HEK293 (cell line): Measurements from ENCODE around the gene CHST5.

Experiments
- HOXD13 ChIP-seq: sonication (generic); formaldehyde crosslinking; IDR thresholded peaks from 2 replicates; pipeline ENCODE4 v1.8.0; 2022; ENCODE audit warnings: missing genetic modification reagents, borderline replicate concordance
- ZNF629 ChIP-seq: fragments of 450-650 bp; formaldehyde crosslinking; IDR thresholded peaks from 2 replicates; pipeline ENCODE4 v1.5.1; 2017; ENCODE audit warnings: missing biosample characterization, missing genetic modification characterization
- TF ChIP-seq, protein P1 (sequence below): fragments of 450-650 bp; formaldehyde crosslinking; IDR thresholded peaks from 2 replicates; pipeline ENCODE4 v1.5.1; 2016; ENCODE audit warnings: missing biosample characterization, missing genetic modification characterization
- TF ChIP-seq, protein P2 (sequence below): fragments of 450-650 bp; formaldehyde crosslinking; IDR thresholded peaks from 2 replicates; pipeline ENCODE4 v1.5.1; 2016; ENCODE audit warnings: missing biosample characterization, missing genetic modification characterization, low read depth

DNA sequence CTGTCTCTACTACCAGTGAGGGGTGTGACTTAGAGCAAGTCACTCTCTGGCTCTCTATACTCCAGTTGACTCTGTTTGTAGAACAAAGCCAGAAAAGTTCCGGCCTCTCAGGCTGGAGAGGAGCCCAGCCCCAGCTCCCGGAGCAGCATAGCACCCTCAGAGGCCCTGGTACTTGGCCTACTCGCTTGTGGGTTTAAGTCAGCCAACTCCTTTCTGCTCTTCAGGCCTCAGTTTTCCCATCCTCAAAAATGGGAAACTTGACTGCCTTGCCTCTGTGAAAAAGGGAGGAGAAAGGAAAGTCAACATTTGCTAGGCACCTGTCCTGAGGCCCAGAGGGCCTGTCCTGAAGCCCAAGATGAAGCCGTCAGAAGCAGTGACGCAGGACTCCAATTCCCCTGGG lies 41.7 kb downstream of the CHST5 start:
- TF ChIP-seq, protein P1, sequence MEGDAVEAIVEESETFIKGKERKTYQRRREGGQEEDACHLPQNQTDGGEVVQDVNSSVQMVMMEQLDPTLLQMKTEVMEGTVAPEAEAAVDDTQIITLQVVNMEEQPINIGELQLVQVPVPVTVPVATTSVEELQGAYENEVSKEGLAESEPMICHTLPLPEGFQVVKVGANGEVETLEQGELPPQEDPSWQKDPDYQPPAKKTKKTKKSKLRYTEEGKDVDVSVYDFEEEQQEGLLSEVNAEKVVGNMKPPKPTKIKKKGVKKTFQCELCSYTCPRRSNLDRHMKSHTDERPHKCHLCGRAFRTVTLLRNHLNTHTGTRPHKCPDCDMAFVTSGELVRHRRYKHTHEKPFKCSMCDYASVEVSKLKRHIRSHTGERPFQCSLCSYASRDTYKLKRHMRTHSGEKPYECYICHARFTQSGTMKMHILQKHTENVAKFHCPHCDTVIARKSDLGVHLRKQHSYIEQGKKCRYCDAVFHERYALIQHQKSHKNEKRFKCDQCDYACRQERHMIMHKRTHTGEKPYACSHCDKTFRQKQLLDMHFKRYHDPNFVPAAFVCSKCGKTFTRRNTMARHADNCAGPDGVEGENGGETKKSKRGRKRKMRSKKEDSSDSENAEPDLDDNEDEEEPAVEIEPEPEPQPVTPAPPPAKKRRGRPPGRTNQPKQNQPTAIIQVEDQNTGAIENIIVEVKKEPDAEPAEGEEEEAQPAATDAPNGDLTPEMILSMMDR (tag by site-specific recombination): no peak
- TF ChIP-seq ZNF629 (tag by site-specific recombination) (no peak), HOXD13 (CRISPR knock-in tag) (no peak)
- TF ChIP-seq, protein P2, sequence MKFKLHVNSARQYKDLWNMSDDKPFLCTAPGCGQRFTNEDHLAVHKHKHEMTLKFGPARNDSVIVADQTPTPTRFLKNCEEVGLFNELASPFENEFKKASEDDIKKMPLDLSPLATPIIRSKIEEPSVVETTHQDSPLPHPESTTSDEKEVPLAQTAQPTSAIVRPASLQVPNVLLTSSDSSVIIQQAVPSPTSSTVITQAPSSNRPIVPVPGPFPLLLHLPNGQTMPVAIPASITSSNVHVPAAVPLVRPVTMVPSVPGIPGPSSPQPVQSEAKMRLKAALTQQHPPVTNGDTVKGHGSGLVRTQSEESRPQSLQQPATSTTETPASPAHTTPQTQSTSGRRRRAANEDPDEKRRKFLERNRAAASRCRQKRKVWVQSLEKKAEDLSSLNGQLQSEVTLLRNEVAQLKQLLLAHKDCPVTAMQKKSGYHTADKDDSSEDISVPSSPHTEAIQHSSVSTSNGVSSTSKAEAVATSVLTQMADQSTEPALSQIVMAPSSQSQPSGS (tag by site-specific recombination): no peak
